Esophagus (tissue), 2 donors: ENCODE results near the gene PARP15. TPM values are rescaled to one million over a fixed set of nuclear protein-coding genes. Genes with fewer than 3 reads are reported as not detected.
A peak's percentile ranks its signal among the peaks of the same experiment; 100 is the strongest.

Experiments
- H3K27ac ChIP-seq, 2 donors: one replicate each; pipeline ENCODE4 v1.5.1; 2013; ENCODE audit warnings: low read depth in 2 of 2, mild to moderate bottlenecking in 2 of 2, inconsistent platforms in 1 of 2, low read length in 1 of 2, moderate library complexity in 1 of 2
- H3K27me3 ChIP-seq, 2 donors: one replicate each; pipeline ENCODE4 v1.6.1; 2013; ENCODE audit warnings: low read length in 2 of 2, control low read depth in 1 of 2, mild to moderate bottlenecking in 1 of 2; ENCODE audit not compliant: insufficient read depth in 2 of 2, control insufficient read depth in 1 of 2
- H3K36me3 ChIP-seq, 2 donors: one replicate each; pipeline ENCODE4 v1.6.1; 2013; ENCODE audit warnings: low read length in 1 of 2; ENCODE audit not compliant: control insufficient read depth in 2 of 2, insufficient read depth in 2 of 2
- H3K4me1 ChIP-seq, 2 donors: one replicate each; pipeline ENCODE4 v1.6.1; 2013; ENCODE audit warnings: low read length in 1 of 2; ENCODE audit not compliant: control insufficient read depth in 2 of 2, insufficient read depth in 2 of 2
- H3K4me3 ChIP-seq, 2 donors: one replicate each; pipeline ENCODE4 v1.5.1; 2013; ENCODE audit warnings: low read length in 2 of 2, mild to moderate bottlenecking in 2 of 2, low read depth in 1 of 2, moderate library complexity in 1 of 2
- H3K9me3 ChIP-seq, 2 donors: one replicate each; pipeline ENCODE4 v1.6.1; 2013; ENCODE audit warnings: mild to moderate bottlenecking in 2 of 2, low read depth in 1 of 2, low read length in 1 of 2, moderate library complexity in 1 of 2; ENCODE audit not compliant: control insufficient read depth in 2 of 2, insufficient read depth in 1 of 2
- WGBS, 2 donors: extraction: QIAGEN DNeasy Blood & Tissue Kit; methylation state at CpG; one replicate each; pipeline ENCODE4 v1.1.7; 2013; 5-methylcytosine and 5-hydroxymethylcytosine counted together
- polyA plus RNA-seq, 2 donors: library from polyadenylated mRNA; stranded (reverse); fragments of 200-250 nt; gene quantifications; one replicate each; pipeline ENCODE4 v1.2.3, GENCODE V29; 2013
- donor health status: healthy with polysubstance abuse.
- donor health status: Bipolar disorder and iron deficiency.

PARP15 gene
- polyA plus RNA-seq, 2 donors, result 0.46 to 0.94 TPM

- 83% methylated on average over 8 of the region's 8 CpGs for WGBS, 2 donors
- Histone ChIP-seq H3K9me3 (no peaks in the 10 kb centered on the region), H3K27ac (no peak overlapping the region), H3K36me3 (no peaks in the 10 kb centered on the region), H3K27me3 (no peaks in the 10 kb centered on the region), H3K4me1 (no peaks in the 10 kb centered on the region), H3K4me3 (no peak overlapping the region)
Measured at GRCh38 chr3:122668930-122669730, 91.7 kb downstream of the PARP15 start.

- Histone ChIP-seq H3K4me1 (no peaks in the 10 kb centered on the region), H3K27me3 (no peaks in the 10 kb centered on the region), H3K9me3 (no peaks in the 10 kb centered on the region), H3K27ac (no peak overlapping the region), H3K36me3 (no peaks in the 10 kb centered on the region), H3K4me3 (no peak overlapping the region)
- WGBS, 2 donors, result 60 to 74% methylated on average over 2 of the region's 2 CpGs
Measured at GRCh38 chr3:122671553-122671952, 94.1 kb downstream of the PARP15 start.

- no peaks in the 10 kb centered on the region for H3K9me3 ChIP-seq
- 54 to 56% methylated on average over 3 of the region's 3 CpGs for WGBS, 2 donors
- H3K4me1 ChIP-seq, result no peaks in the 10 kb centered on the region
- H3K4me3 ChIP-seq, result no peak overlapping the region
- H3K27ac ChIP-seq, result no peak overlapping the region
- no peaks in the 10 kb centered on the region for H3K36me3 ChIP-seq
- no peaks in the 10 kb centered on the region for H3K27me3 ChIP-seq
Measured at GRCh38 chr3:122674339-122674738, 96.9 kb downstream of the PARP15 start.

GRCh38 chr3:122676759-122677158 lies 99.3 kb downstream of the PARP15 start:
- H3K4me1 ChIP-seq, result peaks cover 3 to 4% of the 10 kb centered on the region in 2 donors
- H3K27ac ChIP-seq, result no peak overlapping the region
- H3K4me3 ChIP-seq, result no peak overlapping the region
- H3K9me3 ChIP-seq, result no peaks in the 10 kb centered on the region
- H3K36me3 ChIP-seq, result no peaks in the 10 kb centered on the region
- WGBS, 2 donors, result 61 to 69% methylated on average over 2 of the region's 2 CpGs
- H3K27me3 ChIP-seq, result no peaks in the 10 kb centered on the region

- no peaks in the 10 kb centered on the region for H3K36me3 ChIP-seq
- no peaks in the 10 kb centered on the region for H3K9me3 ChIP-seq
- H3K27ac ChIP-seq, result no peak overlapping the region
- no peaks in the 10 kb centered on the region for H3K27me3 ChIP-seq
- peaks cover 3 to 5% of the 10 kb centered on the region in 2 donors for H3K4me1 ChIP-seq
- H3K4me3 ChIP-seq, result no peak overlapping the region
- WGBS, 2 donors, result 69 to 77% methylated on average over 1 of the region's 1 CpG
Measured at GRCh38 chr3:122677216-122677615, 99.8 kb downstream of the PARP15 start.

GRCh38 chr3:122678506-122678905 lies 101.1 kb downstream of the PARP15 start:
- Histone ChIP-seq H3K4me1 (peaks cover 3 to 5% of the 10 kb centered on the region in 2 donors), H3K36me3 (no peaks in the 10 kb centered on the region), H3K4me3 (no peak overlapping the region), H3K27me3 (no peaks in the 10 kb centered on the region), H3K9me3 (no peaks in the 10 kb centered on the region), H3K27ac (no peak overlapping the region)
- 73 to 77% methylated on average over 5 of the region's 5 CpGs for WGBS, 2 donors

- Histone ChIP-seq H3K9me3 (no peaks in the 10 kb centered on the region), H3K36me3 (no peaks in the 10 kb centered on the region), H3K4me1 (peaks cover 3 to 5% of the 10 kb centered on the region in 2 donors), H3K27me3 (no peaks in the 10 kb centered on the region), H3K27ac (peak overlapping the region; percentile 85 to 95), H3K4me3 (peak overlapping the region; percentile 13 to 83)
- WGBS, 2 donors, result 8 to 11% methylated on average over 16 of the region's 16 CpGs
Measured at GRCh38 chr3:122679085-122679881, 101.8 kb downstream of the PARP15 start.

GRCh38 chr3:122679882-122680474 lies 102.5 kb downstream of the PARP15 start:
- H3K4me1 ChIP-seq, result peaks cover 3 to 5% of the 10 kb centered on the region in 2 donors
- peak overlapping the region; percentile 83 to 87 for H3K4me3 ChIP-seq
- WGBS, 2 donors, result 18 to 24% methylated on average over 10 of the region's 10 CpGs

GRCh38 chr3:122680475-122681283 lies 103.2 kb downstream of the PARP15 start, which contains the start of gene PARP14:
Gene PARP14, plus strand, starts transcription at chr3:122680839. Its CDS starts 45 bp downstream, at chr3:122680884.
- Histone ChIP-seq H3K4me1 (peaks cover 3 to 5% of the 10 kb centered on the region in 2 donors), H3K27me3 (no peaks in the 10 kb centered on the region), H3K36me3 (no peaks in the 10 kb centered on the region), H3K9me3 (no peaks in the 10 kb centered on the region), H3K27ac (peak within 1 kb of the TSS; percentile 95), H3K4me3 (peak within 1 kb of the TSS; percentile 83 to 87)
- WGBS, 2 donors, result 0% methylated on average over 60 to 63 of the region's 63 CpGs

More at GRCh38 chr3:122679882-122680474, 102.5 kb downstream of the PARP15 start:
- Histone ChIP-seq H3K27ac (peak overlapping the region; percentile 95), H3K27me3 (no peaks in the 10 kb centered on the region), H3K36me3 (no peaks in the 10 kb centered on the region), H3K9me3 (no peaks in the 10 kb centered on the region)
